Measurements from ENCODE around the gene GABRR3.

- TF ChIP-seq CTCF (IDR thresholded peaks at IDR 0.05) (no peak), EP300 (IDR thresholded peaks at IDR 0.05) (no peak)
Observed at GRCh38 chr3:98034036-98034435, 1.1 kb downstream of the GABRR3 start.

Measured in esophagus muscularis mucosa (tissue), 3 donors.